ENCODE measurements around the gene FGGY.

- no peak for TF ChIP-seq CTCF (IDR thresholded peaks at IDR 0.05; ENCODE audit: insufficient read depth, low read length, poor library complexity, severe bottlenecking)
- no peak for TF ChIP-seq EZH2phosphoT487 (conservative IDR thresholded peaks at IDR 0.05; ENCODE audit: low read length)
These were observed 440.7 kb downstream of the FGGY start for GRCh38 chr1:59737638-59738037.
